ENCODE data around the gene PPM1J. TPM values are rescaled to one million over a fixed set of nuclear protein-coding genes. Genes with fewer than 3 reads are reported as not detected.
"Not testable (repeated sequence)": the region's sequence is repeated elsewhere in the genome, so short reads cannot be mapped to it uniquely, and the experiment has no call there.

Gene PPM1J
- polyA plus RNA-seq, 1 donor = 0.52 TPM

DNA sequence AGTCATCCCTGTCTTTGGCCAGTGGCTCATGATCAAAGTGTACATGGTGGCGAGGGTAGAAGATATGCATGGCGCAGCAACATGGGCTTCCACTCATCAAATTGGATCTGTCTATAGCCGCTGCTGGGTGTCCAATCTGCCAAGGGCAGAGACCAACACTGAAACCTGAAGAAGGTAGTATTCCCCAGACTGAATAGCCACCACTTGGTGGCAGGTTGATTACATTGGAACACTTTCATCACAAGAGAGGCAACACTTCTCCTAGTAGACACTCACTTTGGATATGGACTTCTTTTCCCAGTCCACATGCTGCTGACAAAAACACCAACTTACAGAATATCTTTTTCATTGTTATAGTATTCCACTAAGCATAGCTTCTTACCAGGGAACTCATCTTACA lies 22.4 kb upstream of the PPM1J start:
- no CpG with 5 or more reads among the region's 3 CpGs for WGBS (ENCODE audit: insufficient coverage, low lambda C conversion rate)
- no peak overlapping the region for H3K27ac ChIP-seq (ENCODE audit: low read length)
- H3K9me3 ChIP-seq (ENCODE audit: control insufficient read depth, low read depth, low read length) = peaks cover 2% of the 10 kb centered on the region
- H3K27me3 ChIP-seq (ENCODE audit: control insufficient read depth, insufficient read depth, low read length) = peaks cover 31% of the 10 kb centered on the region
- H3K4me3 ChIP-seq (ENCODE audit: low read length) = no peak overlapping the region
- no peak for DNase-seq
- no peaks in the 10 kb centered on the region for H3K4me1 ChIP-seq (ENCODE audit: control insufficient read depth, insufficient read depth, low read length)
- no peaks in the 10 kb centered on the region for H3K36me3 ChIP-seq (ENCODE audit: control insufficient read depth, insufficient read depth, low read length)

DNA sequence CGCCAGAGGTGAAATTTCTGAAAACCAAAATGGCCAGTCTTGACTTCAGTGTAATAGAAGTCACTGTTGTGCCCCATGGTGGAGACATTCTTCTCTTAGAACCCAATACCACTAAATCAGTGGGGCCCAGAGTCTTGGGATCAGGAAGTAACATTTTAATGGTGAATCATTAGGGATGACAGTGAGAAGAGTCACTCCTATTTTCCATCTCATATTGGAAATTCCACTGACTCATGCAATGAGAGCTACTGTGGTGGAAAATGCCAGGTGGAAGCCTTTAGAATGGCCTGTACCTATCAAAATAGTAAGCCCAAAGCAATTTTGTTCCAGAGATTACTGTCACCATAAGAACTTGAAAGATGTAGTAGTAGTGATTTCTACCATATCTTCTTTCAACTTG lies 20.6 kb upstream of the PPM1J start:
- Histone ChIP-seq H3K36me3 (ENCODE audit: control insufficient read depth, insufficient read depth, low read length) (no peaks in the 10 kb centered on the region), H3K27me3 (ENCODE audit: control insufficient read depth, insufficient read depth, low read length) (peaks cover 14% of the 10 kb centered on the region), H3K27ac (ENCODE audit: low read length) (no peak overlapping the region), H3K9me3 (ENCODE audit: control insufficient read depth, low read depth, low read length) (no peaks in the 10 kb centered on the region), H3K4me1 (ENCODE audit: control insufficient read depth, insufficient read depth, low read length) (no peaks in the 10 kb centered on the region), H3K4me3 (ENCODE audit: low read length) (no peak overlapping the region)
- 92% methylated on average over 1 of the region's 1 CpG for WGBS (ENCODE audit: insufficient coverage, low lambda C conversion rate)
- no peak for DNase-seq

- Histone ChIP-seq H3K27me3 (ENCODE audit: control insufficient read depth, insufficient read depth, low read length) (peaks cover 3% of the 10 kb centered on the region), H3K9me3 (ENCODE audit: control insufficient read depth, low read depth, low read length) (no peaks in the 10 kb centered on the region), H3K27ac (ENCODE audit: low read length) (no peak overlapping the region), H3K4me3 (ENCODE audit: low read length) (no peak overlapping the region), H3K4me1 (ENCODE audit: control insufficient read depth, insufficient read depth, low read length) (no peaks in the 10 kb centered on the region), H3K36me3 (ENCODE audit: control insufficient read depth, insufficient read depth, low read length) (no peaks in the 10 kb centered on the region)
- no CpG with 5 or more reads among the region's 1 CpG for WGBS (ENCODE audit: insufficient coverage, low lambda C conversion rate)
- no peak for DNase-seq
Measured at GRCh38 chr1:112731451-112731850, 16.3 kb upstream of the PPM1J start.

DNA sequence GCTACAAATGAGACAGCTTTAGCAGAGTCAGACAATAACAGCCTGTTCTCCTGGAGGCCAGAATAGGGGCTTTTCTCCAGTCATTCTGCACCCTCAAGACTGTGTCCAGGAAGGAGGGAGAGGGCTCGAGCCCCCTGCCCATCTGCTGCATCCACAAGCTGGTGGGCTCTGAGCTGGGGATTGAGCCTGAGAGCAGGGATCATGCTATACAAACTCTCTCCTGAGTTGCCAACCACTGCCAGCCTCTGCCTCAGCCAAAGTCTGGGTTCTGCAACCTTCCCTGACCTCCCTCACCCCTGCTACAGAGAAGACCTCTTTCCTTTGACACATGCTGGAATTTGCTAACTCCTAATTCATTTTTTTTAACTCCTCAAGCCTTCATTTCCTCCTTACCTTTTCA lies 14.8 kb upstream of the PPM1J start:
- Histone ChIP-seq H3K9me3 (ENCODE audit: control insufficient read depth, low read depth, low read length) (no peaks in the 10 kb centered on the region), H3K4me3 (ENCODE audit: low read length) (no peak overlapping the region), H3K27me3 (ENCODE audit: control insufficient read depth, insufficient read depth, low read length) (peaks cover 3% of the 10 kb centered on the region), H3K36me3 (ENCODE audit: control insufficient read depth, insufficient read depth, low read length) (no peaks in the 10 kb centered on the region), H3K27ac (ENCODE audit: low read length) (no peak overlapping the region), H3K4me1 (ENCODE audit: control insufficient read depth, insufficient read depth, low read length) (no peaks in the 10 kb centered on the region)
- WGBS (ENCODE audit: insufficient coverage, low lambda C conversion rate) = no CpG with 5 or more reads among the region's 1 CpG
- DNase-seq = no peak

GRCh38 chr1:112729011-112729410 lies 13.9 kb upstream of the PPM1J start:
- H3K4me1 ChIP-seq (ENCODE audit: control insufficient read depth, insufficient read depth, low read length); H3K27me3 ChIP-seq (ENCODE audit: control insufficient read depth, insufficient read depth, low read length); H3K27ac ChIP-seq (ENCODE audit: low read length); DNase-seq; H3K36me3 ChIP-seq (ENCODE audit: control insufficient read depth, insufficient read depth, low read length); H3K4me3 ChIP-seq (ENCODE audit: low read length); H3K9me3 ChIP-seq (ENCODE audit: control insufficient read depth, low read depth, low read length): not testable (repeated sequence)
- WGBS (ENCODE audit: insufficient coverage, low lambda C conversion rate) = no CpG with 5 or more reads among the region's 3 CpGs

GRCh38 chr1:112728306-112728971 lies 13.3 kb upstream of the PPM1J start:
- WGBS (ENCODE audit: insufficient coverage, low lambda C conversion rate) = no CpG with 5 or more reads among the region's 33 CpGs
- H3K27ac ChIP-seq (ENCODE audit: low read length); H3K4me3 ChIP-seq (ENCODE audit: low read length); H3K36me3 ChIP-seq (ENCODE audit: control insufficient read depth, insufficient read depth, low read length); H3K4me1 ChIP-seq (ENCODE audit: control insufficient read depth, insufficient read depth, low read length); H3K9me3 ChIP-seq (ENCODE audit: control insufficient read depth, low read depth, low read length); H3K27me3 ChIP-seq (ENCODE audit: control insufficient read depth, insufficient read depth, low read length); DNase-seq: not testable (repeated sequence)

DNA sequence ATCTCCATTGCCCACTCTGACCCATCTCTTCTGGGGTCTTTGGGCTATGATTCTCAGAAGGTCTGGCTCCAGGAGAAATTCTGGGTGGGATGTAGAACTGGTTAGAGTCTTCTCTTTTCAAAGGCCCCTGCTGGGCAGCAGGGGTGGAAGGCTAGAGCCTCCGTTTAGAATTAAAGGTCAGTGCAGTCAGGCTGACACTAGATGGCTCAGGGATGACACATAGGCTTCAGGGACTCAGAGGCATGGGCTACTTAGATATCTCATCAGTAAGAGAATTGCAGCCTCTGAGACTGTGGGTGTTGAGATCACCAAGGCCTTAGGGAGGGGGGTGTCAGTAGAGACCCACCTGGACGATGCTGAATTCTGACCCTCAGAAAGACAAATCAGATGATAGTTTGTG lies 12.6 kb upstream of the PPM1J start:
- no peak for DNase-seq
- WGBS (ENCODE audit: insufficient coverage, low lambda C conversion rate) = no CpG with 5 or more reads among the region's 2 CpGs
- Histone ChIP-seq H3K4me1 (ENCODE audit: control insufficient read depth, insufficient read depth, low read length) (peaks cover 5% of the 10 kb centered on the region), H3K9me3 (ENCODE audit: control insufficient read depth, low read depth, low read length) (no peaks in the 10 kb centered on the region), H3K36me3 (ENCODE audit: control insufficient read depth, insufficient read depth, low read length) (no peaks in the 10 kb centered on the region), H3K4me3 (ENCODE audit: low read length) (no peak overlapping the region), H3K27me3 (ENCODE audit: control insufficient read depth, insufficient read depth, low read length) (no peaks in the 10 kb centered on the region), H3K27ac (ENCODE audit: low read length) (no peak overlapping the region)

DNA sequence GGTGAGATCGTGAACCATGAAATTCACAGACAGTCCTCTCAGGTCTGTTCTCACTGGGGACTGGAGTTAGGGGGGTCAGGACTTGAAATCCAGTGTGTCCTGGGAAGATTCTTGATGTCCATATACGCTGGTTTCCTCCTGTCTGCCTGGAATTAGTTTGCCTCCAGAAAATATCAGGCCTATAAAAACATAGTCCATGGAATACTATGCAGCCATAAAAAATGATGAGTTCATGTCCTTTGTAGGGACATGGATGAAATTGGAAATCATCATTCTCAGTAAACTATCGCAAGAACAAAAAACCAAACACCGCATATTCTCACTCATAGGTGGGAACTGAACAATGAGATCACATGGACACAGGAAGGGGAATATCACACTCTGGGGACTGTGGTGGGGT lies 9.1 kb upstream of the PPM1J start:
- not testable (repeated sequence) for H3K4me3 ChIP-seq (ENCODE audit: low read length); H3K27me3 ChIP-seq (ENCODE audit: control insufficient read depth, insufficient read depth, low read length); H3K36me3 ChIP-seq (ENCODE audit: control insufficient read depth, insufficient read depth, low read length); H3K27ac ChIP-seq (ENCODE audit: low read length); DNase-seq; H3K9me3 ChIP-seq (ENCODE audit: control insufficient read depth, low read depth, low read length)
- no CpG with 5 or more reads among the region's 4 CpGs for WGBS (ENCODE audit: insufficient coverage, low lambda C conversion rate)
- peaks cover 12% of the 10 kb centered on the region for H3K4me1 ChIP-seq (ENCODE audit: control insufficient read depth, insufficient read depth, low read length)

GRCh38 chr1:112723511-112723839 lies 8.3 kb upstream of the PPM1J start:
- H3K4me3 ChIP-seq (ENCODE audit: low read length) = no peak overlapping the region
- no CpG with 5 or more reads among the region's 8 CpGs for WGBS (ENCODE audit: insufficient coverage, low lambda C conversion rate)
- no peak for DNase-seq
- H3K9me3 ChIP-seq (ENCODE audit: control insufficient read depth, low read depth, low read length) = no peaks in the 10 kb centered on the region
- no peaks in the 10 kb centered on the region for H3K36me3 ChIP-seq (ENCODE audit: control insufficient read depth, insufficient read depth, low read length)
- peaks cover 12% of the 10 kb centered on the region for H3K4me1 ChIP-seq (ENCODE audit: control insufficient read depth, insufficient read depth, low read length)
- H3K27ac ChIP-seq (ENCODE audit: low read length) = no peak overlapping the region
- peaks cover 6% of the 10 kb centered on the region for H3K27me3 ChIP-seq (ENCODE audit: control insufficient read depth, insufficient read depth, low read length)

GRCh38 chr1:112722601-112723510 lies 7.7 kb upstream of the PPM1J start:
- DNase-seq = peak in 1 of 2 donors; percentile 66
- Histone ChIP-seq H3K4me1 (ENCODE audit: control insufficient read depth, insufficient read depth, low read length) (peaks cover 12% of the 10 kb centered on the region), H3K9me3 (ENCODE audit: control insufficient read depth, low read depth, low read length) (no peaks in the 10 kb centered on the region), H3K4me3 (ENCODE audit: low read length) (peak overlapping the region; percentile 22), H3K27me3 (ENCODE audit: control insufficient read depth, insufficient read depth, low read length) (peaks cover 9% of the 10 kb centered on the region), H3K27ac (ENCODE audit: low read length) (no peak overlapping the region), H3K36me3 (ENCODE audit: control insufficient read depth, insufficient read depth, low read length) (no peaks in the 10 kb centered on the region)
- 63% methylated on average over 2 of the region's 35 CpGs for WGBS (ENCODE audit: insufficient coverage, low lambda C conversion rate)
